Loucy (cell line): ENCODE data around the gene ORC3.
"Not testable (repeated sequence)": the region's sequence is repeated elsewhere in the genome, so short reads cannot be mapped to it uniquely, and the experiment has no call there.

ENCODE experiments used
- H2AFZ ChIP-seq: fragments of 200-600 bp; sonication (generic); 2 replicates; pipeline ENCODE4 v1.6.0; 2016; ENCODE audit warnings: antibody characterized with exemption, mild to moderate bottlenecking, low read length, moderate library complexity
- H3F3A ChIP-seq: fragments of 200-600 bp; 2 replicates; pipeline ENCODE4 v1.6.0; 2016; ENCODE audit warnings: antibody characterized with exemption, low read depth, mild to moderate bottlenecking
- H3K27me3 ChIP-seq: fragments of 200-600 bp; sonication (generic); 2 replicates; pipeline ENCODE4 v1.6.1; 2014; ENCODE audit warnings: low read length, mild to moderate bottlenecking; ENCODE audit not compliant: insufficient read depth, poor library complexity, severe bottlenecking
- H3K36me3 ChIP-seq: fragments of 200-600 bp; sonication (generic); 2 replicates; pipeline ENCODE4 v1.6.1; 2016; ENCODE audit warnings: low read length; ENCODE audit not compliant: insufficient read depth
- H3K4me1 ChIP-seq: fragments of 200-600 bp; sonication (generic); 2 replicates; pipeline ENCODE4 v1.5.1; 2014; ENCODE audit warnings: low read length, mild to moderate bottlenecking; ENCODE audit not compliant: insufficient read depth, poor library complexity, severe bottlenecking
- H3K4me2 ChIP-seq: fragments of 200-600 bp; sonication (generic); 2 replicates; pipeline ENCODE4 v1.6.0; 2014; ENCODE audit warnings: antibody characterized with exemption, low read length, low read depth, mild to moderate bottlenecking; ENCODE audit not compliant: poor library complexity, severe bottlenecking
- H3K4me3 ChIP-seq: fragments of 200-600 bp; sonication (generic); 2 replicates; pipeline ENCODE4 v1.5.1; 2014; ENCODE audit warnings: low read length, mild to moderate bottlenecking, mixed read lengths; ENCODE audit not compliant: poor library complexity, severe bottlenecking
- H3K79me2 ChIP-seq: fragments of 200-600 bp; sonication (generic); 2 replicates; pipeline ENCODE4 v1.6.1; 2014; ENCODE audit warnings: low read length; ENCODE audit not compliant: insufficient read depth
- H3K9ac ChIP-seq: fragments of 200-600 bp; sonication (generic); 2 replicates; pipeline ENCODE4 v1.6.0; 2014; ENCODE audit warnings: mild to moderate bottlenecking, low read depth, low read length, moderate library complexity; ENCODE audit not compliant: poor library complexity, severe bottlenecking
- H3K9me2 ChIP-seq: fragments of 200-600 bp; sonication (generic); replicated peaks from 2 replicates; pipeline ENCODE4 v1.6.1; 2016; ENCODE audit warnings: low read depth, low read length, mixed read lengths
- H3K9me3 ChIP-seq: fragments of 200-600 bp; sonication (generic); 2 replicates; pipeline ENCODE4 v1.6.1; 2014; ENCODE audit warnings: mild to moderate bottlenecking, antibody characterized with exemption, low read length, low read depth; ENCODE audit not compliant: insufficient read depth
- H4K20me1 ChIP-seq: fragments of 200-600 bp; sonication (generic); 2 replicates; pipeline ENCODE4 v1.6.0; 2014; ENCODE audit warnings: antibody characterized with exemption, low read length, mild to moderate bottlenecking; ENCODE audit not compliant: insufficient read depth, poor library complexity, severe bottlenecking
- EZH2phosphoT487 ChIP-seq: fragments of 200-600 bp; IDR thresholded peaks from 2 replicates; pipeline ENCODE4 v1.6.1; 2018; ENCODE audit warnings: antibody characterized with exemption, mild to moderate bottlenecking, moderate library complexity, borderline replicate concordance
- TF ChIP-seq, protein P1 (sequence below): fragments of 200-600 bp; sonication (generic); conservative IDR thresholded peaks from 2 replicates; pipeline ENCODE4 v1.5.1; 2014; ENCODE audit warnings: mild to moderate bottlenecking, antibody characterized with exemption, low read length

The ORC3 gene

DNA sequence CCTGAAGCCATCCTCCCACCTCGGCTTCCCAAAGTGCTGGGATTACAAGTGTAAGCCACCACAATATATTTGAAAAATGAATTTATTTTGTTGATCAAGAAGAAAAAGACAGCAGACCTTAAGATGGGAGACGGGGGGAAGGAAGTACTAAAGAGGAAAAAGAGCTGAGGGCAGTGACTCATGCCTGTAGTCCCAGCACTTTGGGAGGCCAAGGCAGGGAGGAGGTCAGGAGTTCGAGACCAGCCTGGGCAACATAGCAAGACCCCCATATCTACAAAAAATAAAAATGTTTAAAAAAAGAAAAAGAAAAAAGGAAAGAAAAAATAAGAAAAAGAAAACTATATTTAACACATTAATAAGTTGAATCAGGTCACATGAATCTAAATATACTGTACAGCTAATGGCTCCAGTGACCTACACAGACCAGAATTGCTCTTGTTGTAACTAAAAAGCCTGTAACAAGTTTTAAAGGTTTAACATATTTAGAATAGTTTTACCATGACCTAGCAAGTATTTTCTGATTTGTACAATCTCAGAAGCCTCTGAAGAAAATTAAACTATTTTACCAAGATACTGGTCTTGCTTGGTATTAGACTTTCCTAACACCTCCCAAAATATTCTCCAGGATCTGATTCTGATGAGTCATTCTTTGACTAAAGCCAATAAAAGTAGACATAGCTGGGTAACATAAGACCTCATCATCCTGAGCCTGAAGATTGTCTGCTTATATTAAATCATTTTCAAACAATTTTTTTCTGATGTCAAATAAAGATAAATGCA is 116.4 kb downstream of the ORC3 start:
- no peak overlapping the region for H3K4me3 ChIP-seq
- no peaks in the 10 kb centered on the region for H3K4me1 ChIP-seq
- peaks cover 7% of the 10 kb centered on the region for H3K27me3 ChIP-seq
- H3K79me2 ChIP-seq = peaks cover 6% of the 10 kb centered on the region
- H3K9me3 ChIP-seq = no peaks in the 10 kb centered on the region
- no peak overlapping the region for H3K4me2 ChIP-seq
- TF ChIP-seq EZH2phosphoT487 = no peak
- TF ChIP-seq, protein P1, sequence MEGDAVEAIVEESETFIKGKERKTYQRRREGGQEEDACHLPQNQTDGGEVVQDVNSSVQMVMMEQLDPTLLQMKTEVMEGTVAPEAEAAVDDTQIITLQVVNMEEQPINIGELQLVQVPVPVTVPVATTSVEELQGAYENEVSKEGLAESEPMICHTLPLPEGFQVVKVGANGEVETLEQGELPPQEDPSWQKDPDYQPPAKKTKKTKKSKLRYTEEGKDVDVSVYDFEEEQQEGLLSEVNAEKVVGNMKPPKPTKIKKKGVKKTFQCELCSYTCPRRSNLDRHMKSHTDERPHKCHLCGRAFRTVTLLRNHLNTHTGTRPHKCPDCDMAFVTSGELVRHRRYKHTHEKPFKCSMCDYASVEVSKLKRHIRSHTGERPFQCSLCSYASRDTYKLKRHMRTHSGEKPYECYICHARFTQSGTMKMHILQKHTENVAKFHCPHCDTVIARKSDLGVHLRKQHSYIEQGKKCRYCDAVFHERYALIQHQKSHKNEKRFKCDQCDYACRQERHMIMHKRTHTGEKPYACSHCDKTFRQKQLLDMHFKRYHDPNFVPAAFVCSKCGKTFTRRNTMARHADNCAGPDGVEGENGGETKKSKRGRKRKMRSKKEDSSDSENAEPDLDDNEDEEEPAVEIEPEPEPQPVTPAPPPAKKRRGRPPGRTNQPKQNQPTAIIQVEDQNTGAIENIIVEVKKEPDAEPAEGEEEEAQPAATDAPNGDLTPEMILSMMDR = no peak
- no peaks in the 10 kb centered on the region for H3K36me3 ChIP-seq
- H3K9me2 ChIP-seq = no peaks in the 10 kb centered on the region
- no peak overlapping the region for H3K9ac ChIP-seq
- no peaks in the 10 kb centered on the region for H3F3A ChIP-seq
- H2AFZ ChIP-seq = no peak overlapping the region
- H4K20me1 ChIP-seq = peaks cover 1% of the 10 kb centered on the region

DNA sequence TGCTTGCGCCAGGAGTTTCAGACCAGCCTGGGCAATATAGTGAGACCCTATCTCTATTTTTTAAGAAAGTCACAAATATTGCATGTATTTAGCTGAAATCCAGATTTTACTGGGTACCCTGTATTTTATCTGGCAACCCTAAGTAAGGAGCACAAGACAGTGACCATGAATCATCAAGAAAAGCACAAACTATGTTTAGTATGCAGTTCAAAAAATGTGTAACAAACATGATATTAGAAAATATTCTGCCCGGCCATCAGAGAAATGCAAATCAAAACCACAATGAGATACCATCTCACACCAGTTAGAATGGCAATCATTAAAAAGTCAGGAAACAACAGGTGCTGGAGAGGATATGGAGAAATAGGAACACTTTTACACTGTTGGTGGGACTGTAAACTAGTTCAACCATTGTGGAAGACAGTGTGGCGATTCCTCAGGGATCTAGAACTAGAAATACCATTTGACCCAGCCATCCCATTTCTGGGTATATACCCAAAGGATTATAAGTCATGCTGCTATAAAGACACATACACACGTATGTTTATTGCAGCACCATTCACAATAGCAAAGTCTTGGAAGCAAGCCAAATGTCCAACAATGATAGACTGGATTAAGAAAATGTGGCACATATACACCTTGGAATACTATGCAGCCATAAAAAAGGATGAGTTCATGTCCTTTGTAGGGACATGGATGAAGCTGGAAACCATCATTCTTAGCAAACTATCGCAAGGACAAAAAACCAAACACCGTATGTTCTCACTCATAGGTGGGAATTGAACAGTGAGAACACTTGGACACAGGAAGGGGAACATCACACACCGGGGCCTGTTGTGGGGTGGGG is 118.9 kb downstream of the ORC3 start:
- not testable (repeated sequence) for H3K9ac ChIP-seq, H3K4me1 ChIP-seq, H3F3A ChIP-seq, H3K27me3 ChIP-seq, H3K4me3 ChIP-seq, H4K20me1 ChIP-seq, H3K9me3 ChIP-seq, H3K79me2 ChIP-seq, H3K36me3 ChIP-seq, H3K4me2 ChIP-seq, H2AFZ ChIP-seq, H3K9me2 ChIP-seq

DNA sequence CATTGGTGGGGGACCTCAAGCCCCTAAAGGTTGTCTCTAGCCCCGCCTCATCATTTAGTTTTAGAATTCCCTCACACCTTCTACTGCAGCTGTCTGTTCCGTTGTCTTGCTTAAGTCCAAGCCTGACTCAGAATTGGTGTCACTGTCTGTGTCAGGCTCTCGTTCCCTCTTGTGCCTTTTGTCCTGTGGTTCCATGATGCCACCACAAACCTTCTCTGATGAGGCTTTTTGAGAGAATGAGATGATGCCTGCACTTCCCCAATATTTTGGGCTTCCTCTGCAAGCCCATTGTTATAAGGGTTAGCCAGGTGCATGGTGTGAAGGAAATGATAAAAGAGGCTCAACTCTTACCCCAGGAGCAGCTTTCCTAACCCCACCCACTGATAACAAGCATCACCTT is 120.2 kb downstream of the ORC3 start:
- no peaks in the 10 kb centered on the region for H3K36me3 ChIP-seq
- H3F3A ChIP-seq = no peaks in the 10 kb centered on the region
- H3K4me3 ChIP-seq = no peak overlapping the region
- no peaks in the 10 kb centered on the region for H4K20me1 ChIP-seq
- H2AFZ ChIP-seq = no peak overlapping the region
- H3K27me3 ChIP-seq = no peaks in the 10 kb centered on the region
- H3K9me2 ChIP-seq = no peaks in the 10 kb centered on the region
- H3K79me2 ChIP-seq = no peaks in the 10 kb centered on the region
- peaks cover 7% of the 10 kb centered on the region for H3K4me1 ChIP-seq
- no peak for TF ChIP-seq EZH2phosphoT487
- TF ChIP-seq, protein P1 = no peak
- no peak overlapping the region for H3K9ac ChIP-seq
- H3K4me2 ChIP-seq = no peak overlapping the region
- H3K9me3 ChIP-seq = no peaks in the 10 kb centered on the region

DNA sequence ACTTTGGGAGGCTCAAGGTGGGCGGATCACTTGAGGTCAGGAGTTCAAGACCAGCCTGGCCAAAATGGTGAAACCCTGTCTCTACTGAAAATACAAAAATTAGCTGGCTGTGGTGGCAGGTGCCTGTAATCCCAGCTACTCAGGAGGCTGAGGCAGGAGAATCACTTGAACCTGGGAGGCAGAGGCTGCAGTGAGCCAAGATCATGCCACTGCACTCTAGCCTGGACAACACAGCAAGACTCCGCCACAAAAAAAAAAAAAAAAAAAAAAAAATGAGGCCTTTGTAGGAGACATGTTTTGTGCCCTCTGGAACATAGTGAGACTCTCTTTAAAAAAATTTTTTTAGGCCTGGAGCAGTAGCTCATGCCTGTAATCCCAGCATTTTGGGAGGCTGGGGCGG is 122.8 kb downstream of the ORC3 start:
- not testable (repeated sequence) for H2AFZ ChIP-seq, H3K4me2 ChIP-seq, H3K79me2 ChIP-seq, H4K20me1 ChIP-seq, H3K27me3 ChIP-seq, H3K36me3 ChIP-seq, H3K4me1 ChIP-seq, H3F3A ChIP-seq, H3K4me3 ChIP-seq, H3K9me3 ChIP-seq, H3K9ac ChIP-seq, H3K9me2 ChIP-seq
